Measurements from ENCODE around the gene TMEM94. TPM values are rescaled to one million over a fixed set of nuclear protein-coding genes. Genes with fewer than 3 reads are reported as not detected.

TMEM94 gene
- total and polyA plus RNA-seq, 2 of the 8 experiments (the other 6 are each of a cell fraction or from before 2014, with no cell fraction given): 54.8 to 69.9 TPM

DNA sequence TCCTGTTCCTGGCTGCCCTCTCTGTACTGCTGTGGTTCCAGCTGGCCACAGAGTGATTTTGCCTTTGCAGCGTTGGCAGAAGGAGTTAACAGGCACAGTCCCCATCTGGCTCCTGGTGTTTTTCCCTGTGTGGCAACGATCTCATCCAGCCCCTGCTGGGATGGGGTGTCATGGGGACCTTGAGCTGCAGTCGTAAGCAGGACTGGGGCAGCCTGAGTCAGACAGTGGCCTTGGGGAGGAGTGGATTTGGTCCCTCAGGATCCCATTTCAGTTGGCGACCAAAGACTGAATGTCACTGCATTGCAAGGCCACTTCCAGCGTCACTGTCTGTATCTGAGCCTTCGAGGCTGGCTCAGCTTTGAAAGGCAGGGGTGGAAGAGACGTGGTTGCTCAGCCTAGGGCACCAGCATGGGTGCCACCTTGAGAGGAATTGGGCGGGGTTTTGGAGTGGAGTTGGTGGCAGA is 11.9 kb downstream of the TMEM94 start:
- POLR2A ChIA-PET (ENCODE audit: partially characterized antibody): interaction anchor here (0.8 to 2.7 kb wide), 3 partner anchors 11 to 31 kb away, joined by 3 to 10 read pairs (median 3); partner anchors contain the start of gene TMEM94
- no peak overlapping the region for H3K4me3 ChIP-seq (ENCODE audit: extremely low read depth in 1 of 4, insufficient read depth in 2 of 4, low read depth in 3 of 4, low read length in 4 of 4)
- no peak overlapping the region for H2AFZ ChIP-seq (ENCODE audit: low read length)
- FAIRE-seq (no peak), DNase-seq (ENCODE audit: low read depth in 1 of 2, low spot score in 2 of 2) (no peak)
- no peak overlapping the region for H4K8ac ChIP-seq (ENCODE audit: extremely low read depth, insufficient read depth, low read length)
- no peak overlapping the region for H2BK5ac ChIP-seq (ENCODE audit: low read depth, low read length)
- peaks cover 0 to 2% of the 10 kb centered on the region in 2 experiments; a peak in 2 of 4 replicates for H3K79me2 ChIP-seq (ENCODE audit: control insufficient read depth in 1 of 2, insufficient read depth in 2 of 2, low read length in 2 of 2)
- H3K18ac ChIP-seq (ENCODE audit: extremely low read depth, low read length): no peak overlapping the region
- H3K56ac ChIP-seq (replicated peaks; ENCODE audit: insufficient read length, low read depth, low read length): no peak overlapping the region
- H3K9ac ChIP-seq (replicated peaks in 1 of 4; ENCODE audit: extremely low read depth in 1 of 4, low read depth in 3 of 4, low read length in 3 of 4): no peak overlapping the region
- no peak overlapping the region for H2BK120ac ChIP-seq (replicated peaks; ENCODE audit: low read depth, low read length)
- H4K5ac ChIP-seq (ENCODE audit: insufficient read length, low read depth, low read length): no peak overlapping the region
- no peaks in the 10 kb centered on the region for H3K9me3 ChIP-seq (ENCODE audit: insufficient read depth in 2 of 2, low read depth in 1 of 2, low read length in 1 of 2)
- H3K4me2 ChIP-seq (ENCODE audit: insufficient read depth in 1 of 2, low read depth in 2 of 2, low read length in 2 of 2): no peak overlapping the region
- no peak overlapping the region for H3K4ac ChIP-seq (replicated peaks; ENCODE audit: insufficient read length, low read depth, low read length)
- WGBS, 2 experiments (ENCODE audit: extremely low coverage in 1 of 2, insufficient coverage in 1 of 2, insufficient read length in 1 of 2, insufficient replicate concordance in 2 of 2, low coverage in 1 of 2, low lambda C conversion rate in 2 of 2, missing lambda C conversion rate in 1 of 2): 97% methylated on average over 8 of the region's 8 CpGs; no CpG with 5 or more reads in 1 of the 2 experiments
- H3K36me3 ChIP-seq (ENCODE audit: control insufficient read depth in 2 of 4, insufficient read depth in 4 of 4, low read length in 3 of 4): peaks cover 0 to 8% (median 4%) of the 10 kb centered on the region in 4 experiments; a peak in 5 of 8 replicates
- H3K4me1 ChIP-seq (replicated peaks in 1 of 4; ENCODE audit: control insufficient read depth in 3 of 4, insufficient read depth in 4 of 4, low read length in 3 of 4): no peaks in the 10 kb centered on the region
- CTCF ChIA-PET (ENCODE audit: partially characterized antibody): interaction anchor here (0.6 to 1.9 kb wide), 7 partner anchors 8 to 195 kb away, joined by 3 to 6 read pairs (median 3); partner anchors contain the start of gene SLC25A19
- H2AK5ac ChIP-seq (ENCODE audit: low read depth, low read length): no peak overlapping the region
- peaks cover 2% of the 10 kb centered on the region in 2 experiments for H4K20me1 ChIP-seq (replicated peaks in 1 of 2; ENCODE audit: control insufficient read depth in 1 of 2, insufficient read depth in 2 of 2, low read length in 2 of 2)
- no peak overlapping the region for H3K14ac ChIP-seq (ENCODE audit: insufficient read length)
- no peak overlapping the region for H4K91ac ChIP-seq (replicated peaks; ENCODE audit: insufficient read length, low read length)
- no peaks in the 10 kb centered on the region for H3K23me2 ChIP-seq (ENCODE audit: low read depth, low read length)
- H3K79me1 ChIP-seq (ENCODE audit: low read depth, low read length): peaks cover 5% of the 10 kb centered on the region; the same call in 1 of the 2 replicates
- H3K27ac ChIP-seq (ENCODE audit: low read depth, low read length): no peak overlapping the region
- no peaks in the 10 kb centered on the region for H3K27me3 ChIP-seq (replicated peaks in 1 of 4; ENCODE audit: control insufficient read depth in 3 of 4, extremely low read depth in 1 of 4, insufficient read depth in 3 of 4, low read length in 3 of 4)
- H2BK15ac ChIP-seq (ENCODE audit: low read length): 0 out of 2 replicates have a peak overlapping the region, but pooled peaks have one; percentile 88
- no peak overlapping the region for H3K23ac ChIP-seq (ENCODE audit: insufficient read length)
- no peak overlapping the region for H2BK20ac ChIP-seq (ENCODE audit: low read length)
- no peak overlapping the region for H2BK12ac ChIP-seq (ENCODE audit: low read depth, low read length)
- TF ChIP-seq KDM5A (IDR thresholded peaks at IDR 0.05; ENCODE audit: low read length) (no peak), HDAC2 (IDR thresholded peaks at IDR 0.05; ENCODE audit: borderline replicate concordance in 1 of 2, low read depth in 2 of 2, low read length in 2 of 2) (no peak), CBX5 (IDR thresholded peaks at IDR 0.05; ENCODE audit: low read depth, low read length) (no peak), GABPA (IDR thresholded peaks at IDR 0.05; ENCODE audit: borderline replicate concordance, insufficient read depth, low read length) (no peak), GTF2F1 (IDR thresholded peaks at IDR 0.05; ENCODE audit: borderline replicate concordance, low read depth, low read length) (no peak), CBX8 (IDR thresholded peaks at IDR 0.05; ENCODE audit: borderline replicate concordance, low read depth, low read length) (no peak), SP1 (IDR thresholded peaks at IDR 0.05; ENCODE audit: low read depth, low read length) (no peak)

Data from H1 (cell line).